Measurements from ENCODE around the gene DNAJA2.
"Not testable (repeated sequence)": the region's sequence is repeated elsewhere in the genome, so short reads cannot be mapped to it uniquely, and the experiment has no call there.

DNAJA2 gene

DNA sequence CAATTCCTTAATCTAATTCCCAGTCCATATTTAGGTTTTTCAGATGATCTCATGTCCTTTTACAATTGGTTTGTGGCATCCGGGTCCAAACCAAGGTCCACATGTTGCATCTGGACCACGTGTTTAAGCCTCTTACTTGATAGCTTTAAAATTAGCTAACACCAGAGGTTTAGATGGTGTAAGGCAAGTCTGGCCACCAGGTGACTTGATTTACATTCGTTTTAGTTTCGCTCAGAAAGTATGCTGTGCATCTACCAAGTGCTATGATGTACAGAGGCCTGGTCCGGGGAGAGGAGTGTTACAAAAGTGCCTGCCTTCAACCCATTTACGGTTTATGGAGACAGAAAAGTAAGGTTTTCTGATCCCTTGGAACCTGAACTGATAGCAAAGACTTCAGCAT lies 878 bp upstream of the DNAJA2 start:
- DNase-seq: no peak

DNA sequence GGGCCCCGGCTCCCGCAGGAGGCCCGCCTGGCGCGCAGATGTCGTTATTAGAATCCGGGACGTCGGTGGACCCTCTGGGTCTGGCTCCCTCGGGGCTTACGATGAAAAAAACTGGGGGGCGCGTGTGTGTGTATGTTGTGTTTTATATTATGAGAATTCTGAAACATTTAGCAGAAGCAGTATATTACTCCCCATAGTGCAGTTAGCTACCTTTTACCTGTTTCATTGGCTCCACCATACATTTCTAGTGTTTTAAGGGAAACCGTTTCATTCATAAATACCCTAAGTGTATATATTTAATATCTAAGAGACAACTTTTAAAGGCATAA lies 486 bp upstream of the DNAJA2 start:
- DNase-seq: no peak

DNA sequence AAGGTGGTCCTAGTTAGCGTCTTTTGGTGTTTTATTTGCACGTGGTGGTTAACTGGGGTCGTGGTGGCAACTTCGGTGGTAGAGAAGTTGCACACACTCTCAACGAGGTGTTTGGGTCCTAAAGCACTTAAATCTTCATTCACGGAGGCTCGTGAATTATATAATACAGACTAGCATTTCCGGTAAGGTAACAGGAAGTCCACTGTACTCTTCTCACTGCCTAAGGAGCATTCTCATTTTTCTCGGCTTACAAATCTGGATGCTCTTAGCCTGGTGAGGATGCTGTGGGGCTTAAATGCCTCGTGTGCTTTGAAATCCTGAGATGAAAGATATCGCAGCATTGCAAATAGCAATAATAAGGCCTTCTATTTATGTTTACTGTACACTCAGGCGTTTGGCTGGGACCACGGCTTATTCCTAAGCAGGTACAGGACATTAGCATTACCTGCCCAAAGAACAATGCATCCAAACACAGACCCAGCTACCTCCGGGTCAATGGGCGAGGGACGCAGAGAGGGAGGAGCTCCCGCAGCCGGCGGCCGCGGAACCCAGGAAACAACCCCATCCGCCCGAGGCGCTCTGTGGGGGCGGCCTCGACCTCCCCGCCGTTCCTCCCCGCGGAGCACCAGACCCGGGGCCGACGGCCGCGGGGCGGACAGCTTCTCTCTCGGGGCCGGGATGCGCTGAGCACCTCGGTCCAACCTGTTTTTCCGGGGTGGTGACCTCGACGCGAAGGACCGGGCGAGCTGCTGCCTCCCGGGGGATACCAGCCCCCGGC lies 856 bp downstream of the DNAJA2 start:
- DNase-seq: peak; percentile 46

DNA sequence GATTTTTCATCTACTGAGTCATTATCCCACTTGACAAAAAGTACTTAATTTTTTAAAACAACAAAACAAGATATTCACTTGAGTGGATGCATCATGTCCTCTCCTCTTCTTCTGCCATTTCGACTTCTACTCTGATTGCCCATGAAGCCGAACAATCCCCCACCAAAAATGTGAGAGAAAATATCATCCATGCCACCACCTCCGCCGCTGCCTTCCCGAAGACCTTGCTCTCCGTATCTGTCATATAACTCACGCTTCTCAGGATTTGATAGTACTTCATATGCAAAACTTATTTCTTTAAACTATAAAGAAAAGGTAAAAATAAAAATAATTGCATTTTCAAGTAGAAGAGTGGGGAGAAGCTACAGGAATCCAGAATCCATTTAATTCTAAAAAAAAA lies 2.2 kb downstream of the DNAJA2 start:
- no peak for DNase-seq

DNA sequence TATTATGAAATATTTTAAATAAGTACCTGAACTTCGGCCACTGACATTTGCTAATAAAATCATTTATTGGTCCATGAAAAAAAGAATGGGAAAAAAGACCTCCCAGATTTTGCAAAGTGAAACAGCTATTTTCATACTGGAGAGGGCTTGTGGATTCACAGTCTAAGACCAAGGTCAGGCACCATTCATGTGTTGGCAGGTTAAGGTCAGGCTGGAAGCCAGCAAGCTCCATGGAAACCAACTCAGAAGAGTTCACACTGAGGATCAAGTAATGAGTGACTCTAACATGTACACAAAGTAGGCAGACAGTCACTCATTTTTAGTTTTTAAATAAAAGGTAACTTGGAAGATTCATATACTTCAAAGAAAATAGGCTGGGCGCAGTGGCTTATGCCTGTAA lies 3.4 kb downstream of the DNAJA2 start:
- DNase-seq: no peak

DNA sequence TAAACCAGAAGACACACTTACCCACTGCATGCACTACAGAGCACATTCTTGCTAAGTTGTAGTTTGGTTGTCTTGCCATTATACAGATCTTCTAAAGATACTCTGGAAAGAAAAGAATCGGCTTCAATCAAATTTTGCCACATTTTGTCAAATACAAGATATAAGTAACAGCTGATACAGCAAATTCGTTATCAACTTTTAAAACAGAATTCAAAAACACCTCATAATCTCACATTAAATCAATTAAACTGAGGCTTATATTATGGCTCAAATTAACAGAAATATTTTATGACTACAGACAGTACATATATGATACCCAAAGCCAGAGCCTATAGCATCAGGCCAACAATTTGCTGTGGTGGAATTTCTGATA lies 5.4 kb downstream of the DNAJA2 start:
- DNase-seq: no peak

DNA sequence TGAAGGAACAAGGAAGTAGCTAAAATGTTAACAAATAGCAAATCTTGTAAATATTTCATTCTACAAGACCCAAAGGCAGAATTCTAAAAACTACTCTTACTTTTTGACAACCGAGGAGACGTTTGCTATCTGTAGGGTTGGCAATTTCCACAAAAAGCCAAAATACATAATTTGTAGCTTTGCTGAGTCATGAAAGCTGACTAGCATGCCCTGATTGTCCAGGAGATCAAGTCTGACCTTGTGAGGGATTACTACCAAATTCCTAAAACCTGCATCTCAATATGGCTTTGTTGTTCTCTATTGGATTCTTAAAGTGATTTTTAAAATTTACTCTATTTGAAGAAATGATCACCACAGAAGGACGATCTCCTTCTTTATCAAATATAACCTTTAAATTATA lies 10.8 kb downstream of the DNAJA2 start:
- DNase-seq: no peak

DNA sequence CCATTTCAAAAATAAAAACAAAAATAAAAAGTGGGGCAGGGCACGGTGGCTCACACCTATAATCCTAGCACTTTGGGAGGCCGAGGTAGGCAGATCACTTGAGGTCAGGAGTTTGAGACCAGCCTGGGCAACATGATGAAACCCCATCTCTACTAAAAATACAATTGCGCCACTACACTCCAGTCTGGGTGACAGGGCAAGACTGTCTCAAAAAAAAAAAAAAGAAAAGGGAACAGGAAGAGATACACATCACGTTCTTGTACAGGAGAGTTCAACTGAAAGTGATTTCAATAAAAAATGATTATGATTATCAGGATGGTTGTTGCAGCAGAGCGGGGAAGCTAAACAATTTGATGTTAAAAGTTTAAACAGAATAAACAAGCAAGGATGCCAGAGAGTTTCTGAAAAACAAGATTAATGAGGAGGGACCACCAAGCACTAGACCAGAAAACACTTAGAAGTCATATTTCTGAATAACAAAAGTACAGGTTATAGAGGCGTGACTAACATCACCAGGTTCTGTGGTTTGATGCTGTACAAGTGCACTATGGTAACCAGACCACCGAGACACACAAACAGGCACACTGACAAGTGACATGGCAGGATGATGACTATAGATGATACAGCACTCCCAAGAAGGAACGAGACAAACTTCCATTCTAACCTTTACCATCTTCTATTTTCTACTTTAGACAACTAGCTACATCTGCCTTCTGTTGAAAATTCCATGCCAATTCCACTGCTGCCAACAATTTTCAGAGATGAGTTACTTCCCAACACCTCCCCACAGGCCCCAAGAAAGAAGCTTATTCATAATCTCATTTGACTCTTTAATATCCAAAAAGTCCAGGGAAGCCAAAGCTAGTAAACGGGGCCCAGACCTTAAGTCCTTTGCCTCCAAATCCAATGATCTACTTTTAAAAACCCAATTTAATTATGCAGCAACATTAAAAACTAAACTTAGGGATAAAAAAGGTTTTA lies 11.8 kb downstream of the DNAJA2 start:
- no peak for DNase-seq

DNA sequence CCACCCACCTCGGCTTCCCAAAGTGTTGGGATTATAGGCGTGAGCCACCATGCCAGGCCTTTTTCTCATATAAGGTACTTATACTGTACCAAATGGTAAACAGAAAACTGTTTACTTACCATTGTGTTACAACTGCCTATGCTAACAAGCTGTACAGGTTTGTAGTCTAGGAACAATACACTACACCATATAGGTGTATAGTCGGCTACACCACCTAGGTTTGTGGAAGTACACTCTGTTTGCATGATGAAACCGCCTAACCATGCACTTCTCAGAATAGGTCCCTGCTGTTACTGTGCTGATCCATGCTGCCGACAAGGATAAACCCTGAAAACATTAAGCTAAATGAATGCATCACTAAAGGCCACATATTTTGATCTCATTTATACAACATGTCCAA lies 18.9 kb downstream of the DNAJA2 start:
- no peak for DNase-seq

DNA sequence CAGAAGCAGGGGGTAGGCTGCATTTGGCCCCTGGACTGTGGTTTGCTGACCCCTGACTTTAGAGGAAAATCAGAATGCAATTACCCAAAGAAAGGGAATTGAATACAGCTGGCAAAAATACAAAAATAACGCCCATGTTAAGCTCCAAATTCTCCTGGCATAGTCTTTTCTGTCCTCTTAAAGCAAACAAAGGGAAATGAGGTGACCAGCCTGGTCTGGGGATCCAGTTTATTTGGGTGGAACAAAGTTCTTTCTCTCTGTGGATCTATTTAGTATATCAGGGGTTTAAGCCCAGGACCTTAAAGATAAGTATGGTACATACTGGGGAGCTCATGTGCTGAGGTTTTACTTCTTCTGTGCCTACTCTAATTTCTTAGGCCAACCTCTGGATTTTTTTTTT lies 23.5 kb downstream of the DNAJA2 start:
- DNase-seq: no peak

DNA sequence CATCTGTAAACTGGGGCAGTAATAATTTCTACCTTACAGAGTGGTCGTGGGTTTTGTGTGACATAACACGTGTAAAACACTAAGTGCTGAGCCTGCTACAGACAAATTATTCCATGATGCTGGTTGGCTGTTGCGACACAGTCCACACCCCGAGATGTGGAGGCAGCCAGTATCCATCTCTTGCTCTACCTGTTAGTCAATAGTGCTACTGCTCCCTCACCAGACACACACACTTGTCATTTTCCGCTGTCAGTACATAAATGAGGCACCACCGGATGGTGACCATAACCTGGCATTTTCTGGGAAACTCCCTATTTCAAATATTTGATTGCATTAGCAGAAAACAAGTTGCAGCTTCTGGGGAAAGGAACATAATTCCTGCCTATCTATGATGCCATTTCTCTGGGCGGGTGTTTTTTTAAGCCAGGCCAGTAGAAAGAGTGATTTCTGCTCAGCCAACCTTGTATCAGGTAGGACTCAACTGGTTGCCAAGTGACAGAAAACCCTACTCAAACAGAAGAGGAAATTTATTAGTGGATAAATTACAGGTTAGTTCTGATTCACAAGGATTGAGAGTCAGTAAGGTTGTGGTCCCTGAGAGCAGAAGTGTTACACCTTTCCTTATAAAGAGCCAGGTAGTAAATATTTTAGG lies 24.1 kb downstream of the DNAJA2 start:
- no peak for DNase-seq

DNA sequence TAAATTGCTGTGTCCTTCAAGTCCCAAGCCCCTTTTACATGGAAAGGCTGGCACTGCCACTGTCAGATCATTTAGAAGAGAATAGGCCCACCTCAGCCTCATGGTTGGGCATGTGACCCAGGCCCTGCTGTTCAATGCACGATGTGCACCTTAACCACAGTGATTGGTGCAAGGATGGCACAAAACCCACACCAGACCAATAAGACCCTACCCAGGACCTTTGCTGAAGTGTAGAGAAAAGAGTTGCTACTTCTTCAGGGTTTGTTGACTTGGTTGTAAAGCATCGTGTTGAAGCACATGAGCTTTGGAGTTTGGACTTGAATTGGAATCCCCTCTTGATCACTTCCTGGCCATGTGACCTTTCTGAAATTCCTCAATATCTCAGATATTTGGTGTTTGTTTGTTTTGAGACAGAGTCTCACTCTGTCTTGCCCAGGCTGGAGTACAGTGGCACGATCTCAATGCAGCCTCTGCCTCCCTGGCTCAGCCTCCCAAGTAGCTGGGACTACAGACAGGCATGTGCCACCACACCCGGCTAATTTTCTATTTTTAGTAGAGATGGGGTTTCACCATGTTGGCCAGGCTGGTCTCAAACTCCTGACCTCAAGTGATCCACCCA lies 24.8 kb downstream of the DNAJA2 start:
- DNase-seq: no peak

DNA sequence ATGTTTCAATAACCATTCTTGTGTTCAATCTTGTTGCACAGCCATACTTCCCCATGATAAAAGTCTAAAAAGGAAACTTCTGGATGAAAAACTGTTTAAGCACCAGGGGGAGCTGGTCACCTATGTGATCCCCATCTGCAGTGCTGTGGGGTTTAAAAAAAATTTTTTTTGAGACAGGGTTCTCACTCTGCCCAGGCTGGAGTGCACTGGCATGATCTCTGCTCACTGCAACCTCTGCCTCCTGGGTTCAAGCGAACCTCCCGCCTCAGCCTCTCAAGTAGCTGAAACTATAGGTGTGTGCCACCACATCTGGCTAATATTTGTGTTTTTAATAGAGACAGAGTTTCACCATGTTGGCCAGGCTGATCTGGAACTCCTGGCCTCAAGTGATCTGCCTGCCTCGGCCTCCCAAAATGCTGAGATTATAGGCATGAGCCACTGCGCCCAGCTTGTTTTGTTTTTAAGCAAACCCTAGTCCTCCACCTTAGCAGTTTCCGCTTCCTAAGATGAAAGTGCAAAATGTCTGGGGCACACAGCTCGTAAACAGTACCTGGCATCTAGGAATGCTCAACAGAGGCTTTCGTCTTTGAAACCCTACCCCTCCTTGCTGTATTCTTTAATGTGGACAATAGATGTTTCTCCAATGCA lies 25.4 kb downstream of the DNAJA2 start:
- DNase-seq: no peak

DNA sequence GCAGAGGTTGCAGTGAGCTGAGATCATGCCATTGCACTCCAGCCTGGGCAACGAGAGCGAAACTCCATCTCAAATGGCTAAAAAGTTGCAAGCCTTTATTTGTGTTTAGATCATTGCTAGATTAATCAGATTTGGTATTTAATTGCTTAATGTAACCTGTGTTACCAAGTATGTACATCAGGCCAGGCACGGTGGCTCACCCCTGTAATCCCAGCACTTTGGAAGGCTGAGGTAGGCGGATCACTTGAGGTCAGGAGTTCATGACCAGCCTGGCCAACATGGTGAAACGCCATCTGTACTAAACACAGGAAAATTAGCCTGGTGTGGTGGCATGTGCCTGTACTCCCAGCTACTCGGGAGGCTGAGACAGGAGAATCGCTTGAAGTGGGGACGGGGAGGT lies 28.8 kb downstream of the DNAJA2 start:
- not testable (repeated sequence) for DNase-seq

DNA sequence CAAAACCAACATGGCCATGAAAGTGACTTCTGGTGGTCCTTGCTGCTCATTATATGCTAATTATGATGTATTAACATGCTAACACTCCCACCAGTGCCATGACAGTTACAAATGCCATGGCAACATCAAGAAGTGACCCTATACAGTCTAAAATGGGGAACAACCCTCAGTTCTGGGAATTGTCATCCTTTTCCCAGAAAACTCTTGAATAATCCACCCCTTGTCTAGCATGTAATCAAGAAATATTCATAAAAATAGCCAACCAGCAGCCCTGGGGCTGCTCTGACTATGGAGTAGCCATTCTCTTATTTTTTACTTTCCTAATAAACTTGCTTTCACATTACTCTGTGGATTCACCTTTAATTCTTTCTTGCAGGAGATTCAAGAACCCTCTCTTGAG lies 35.9 kb downstream of the DNAJA2 start:
- DNase-seq: no peak

DNA sequence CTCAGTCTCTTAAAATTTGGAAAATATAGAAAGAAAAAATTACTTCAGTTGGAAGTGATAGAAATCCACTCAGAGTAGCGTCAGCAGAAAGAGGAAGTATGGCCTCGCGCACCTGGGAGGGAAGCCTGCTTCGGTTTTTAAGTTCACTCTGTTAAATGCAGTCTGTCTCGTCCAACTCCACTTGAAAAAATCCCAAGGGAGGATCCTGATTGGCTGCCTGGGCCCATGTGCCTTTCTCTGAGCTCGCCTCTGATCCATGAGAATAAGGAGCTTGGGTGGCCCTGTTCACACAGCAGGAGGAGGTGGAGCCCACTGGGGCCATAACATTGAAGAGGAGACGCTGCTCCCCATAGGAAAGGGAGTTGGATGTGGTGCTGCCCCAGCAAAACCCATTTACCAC lies 40.7 kb downstream of the DNAJA2 start:
- DNase-seq: no peak

DNA sequence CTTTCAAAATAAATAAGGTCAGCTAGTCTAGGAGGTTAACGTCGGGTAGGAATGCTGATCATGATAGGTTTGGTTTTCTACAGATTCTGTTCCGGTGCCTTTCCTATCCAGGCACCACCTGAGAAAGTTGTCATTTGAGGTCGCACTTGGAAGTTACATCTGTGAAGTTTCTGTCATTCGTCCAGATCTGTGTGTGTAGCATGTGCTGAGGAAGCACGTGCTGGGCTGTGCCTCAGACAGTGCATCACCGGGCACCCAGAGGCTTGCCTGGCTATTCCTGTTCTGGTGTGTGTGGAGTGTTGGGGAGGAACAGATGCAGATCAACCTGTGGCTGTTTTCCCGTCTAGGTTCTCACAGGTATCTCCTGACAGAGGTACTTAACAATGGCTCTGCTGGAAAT lies 42.6 kb downstream of the DNAJA2 start:
- no peak for DNase-seq

DNA sequence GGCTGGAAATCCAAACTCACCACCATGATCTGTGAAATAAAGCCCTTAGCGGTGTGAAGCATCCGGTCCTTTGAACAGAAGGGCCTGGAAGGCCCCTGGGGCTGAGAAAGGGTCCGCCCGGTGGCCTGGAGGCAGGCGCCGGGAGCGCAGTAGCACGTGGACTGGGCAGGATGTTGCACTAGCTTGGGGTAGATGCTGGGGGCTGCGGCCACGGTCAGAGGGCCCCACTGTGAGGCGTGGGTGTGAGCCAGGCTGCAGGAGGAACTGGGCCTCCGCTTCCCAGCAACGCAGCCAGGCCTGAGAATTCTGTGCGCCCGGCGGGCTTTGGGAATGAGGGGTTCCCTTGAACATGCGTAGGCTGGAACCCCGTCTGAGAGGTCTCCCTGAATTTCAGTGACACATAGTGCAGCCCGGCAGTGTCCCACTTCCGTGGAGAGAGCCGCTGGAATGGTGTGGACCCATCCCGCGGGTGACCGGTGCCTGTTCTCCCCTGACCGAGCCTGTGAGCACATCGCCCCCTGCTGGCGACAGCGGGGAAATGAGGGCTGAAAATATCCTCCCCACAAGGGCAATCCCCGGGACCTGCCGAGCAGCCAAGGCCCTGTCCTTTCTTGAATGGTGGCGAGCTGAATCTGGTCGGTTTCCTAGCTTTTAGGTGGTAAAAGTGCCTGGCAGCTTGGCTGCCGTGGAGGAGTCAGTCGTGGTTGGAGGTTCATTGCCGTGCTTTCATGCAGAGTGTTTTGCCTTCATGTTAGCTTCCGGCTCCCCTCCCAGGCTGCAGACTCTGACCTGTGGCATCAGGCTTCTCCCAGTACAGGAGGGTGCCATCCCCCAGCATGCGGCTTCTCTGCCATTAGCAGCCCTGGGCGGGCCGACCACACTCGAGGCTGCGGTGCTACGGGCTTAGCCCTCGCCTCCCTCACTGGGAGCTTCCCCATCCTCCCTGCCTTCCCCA lies 43.8 kb downstream of the DNAJA2 start:
- DNase-seq: peak; percentile 72

DNA sequence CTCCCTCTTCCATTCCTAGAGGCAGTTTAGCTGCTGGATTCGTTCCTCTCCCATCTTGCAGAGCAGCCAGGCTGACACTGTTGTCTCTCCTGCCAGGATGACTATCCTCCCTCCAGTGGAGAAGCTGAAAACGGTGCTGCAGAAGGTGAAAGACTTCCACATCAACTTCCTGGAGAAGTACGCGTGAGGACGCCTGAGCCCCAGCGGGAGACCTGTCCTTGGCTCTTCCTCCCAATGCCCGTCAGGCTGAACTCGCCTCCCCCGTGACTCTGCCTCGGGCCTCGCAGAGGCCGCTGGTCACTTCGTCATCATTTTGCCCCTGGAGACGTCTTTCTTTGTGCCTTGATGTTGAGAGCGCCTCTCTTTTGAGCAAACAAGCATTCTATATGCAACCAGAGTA lies 44.7 kb downstream of the DNAJA2 start:
- no peak for DNase-seq

DNA sequence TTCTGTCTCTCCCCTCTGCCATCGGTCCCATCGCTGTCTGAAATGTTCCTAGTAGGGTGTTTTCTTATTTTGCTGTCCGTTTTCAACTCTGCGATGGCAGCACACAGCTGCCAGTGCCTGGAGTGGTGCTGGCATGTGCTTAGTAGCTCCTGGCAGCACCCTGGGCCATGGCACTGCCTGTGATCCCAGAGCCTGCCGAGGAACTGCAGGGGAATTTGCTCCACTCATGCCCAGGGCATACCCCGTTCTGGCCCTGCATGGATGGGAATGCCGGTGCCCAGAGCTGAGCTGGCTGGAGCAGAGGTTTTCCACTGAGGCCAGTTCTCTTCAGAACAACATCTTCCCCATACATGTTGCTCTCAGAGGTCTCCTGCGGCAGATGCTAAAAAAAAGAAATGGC lies 46.2 kb downstream of the DNAJA2 start:
- DNase-seq: no peak

DNA sequence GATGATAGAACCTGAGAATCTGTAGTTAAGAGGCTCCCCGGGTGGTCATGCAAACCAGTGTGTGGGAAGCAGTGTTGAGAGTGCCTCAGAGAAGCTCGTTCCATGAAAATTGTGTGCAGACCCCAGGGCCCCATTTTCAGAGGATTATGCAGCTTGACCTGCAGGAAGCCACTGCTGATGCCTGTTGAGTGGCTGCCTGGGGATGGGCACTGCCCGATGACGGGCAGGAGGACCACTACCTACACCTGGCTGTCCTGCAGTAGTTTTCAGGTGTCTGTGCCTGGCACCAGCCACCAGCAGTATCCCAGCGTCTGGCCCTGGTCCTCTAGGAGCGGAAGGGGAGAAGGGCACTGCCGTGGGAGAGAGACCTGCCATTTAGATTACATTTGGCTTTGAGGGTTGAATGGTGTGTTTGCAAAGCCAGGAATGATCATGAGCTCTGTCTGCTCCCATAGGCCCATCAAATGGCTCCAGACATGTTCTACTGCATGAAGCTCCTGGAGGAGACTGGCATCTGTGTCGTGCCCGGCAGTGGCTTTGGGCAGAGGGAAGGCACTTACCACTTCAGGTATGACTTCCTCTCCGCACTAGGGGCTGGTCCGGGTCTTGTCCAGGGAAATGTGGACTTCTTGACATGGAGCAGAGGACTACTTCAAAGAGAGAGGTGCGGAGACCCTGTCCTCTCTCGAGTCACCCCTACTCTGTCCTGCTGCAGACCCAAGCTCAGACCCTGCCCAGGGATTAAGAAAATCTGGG lies 46.8 kb downstream of the DNAJA2 start:
- DNase-seq: no peak

All from right forelimb (tissue), 1 donor.